ENCODE measurements around the gene TMEM18.
"Not testable (repeated sequence)": the region's sequence is repeated elsewhere in the genome, so short reads cannot be mapped to it uniquely, and the experiment has no call there.

The TMEM18 gene

DNA sequence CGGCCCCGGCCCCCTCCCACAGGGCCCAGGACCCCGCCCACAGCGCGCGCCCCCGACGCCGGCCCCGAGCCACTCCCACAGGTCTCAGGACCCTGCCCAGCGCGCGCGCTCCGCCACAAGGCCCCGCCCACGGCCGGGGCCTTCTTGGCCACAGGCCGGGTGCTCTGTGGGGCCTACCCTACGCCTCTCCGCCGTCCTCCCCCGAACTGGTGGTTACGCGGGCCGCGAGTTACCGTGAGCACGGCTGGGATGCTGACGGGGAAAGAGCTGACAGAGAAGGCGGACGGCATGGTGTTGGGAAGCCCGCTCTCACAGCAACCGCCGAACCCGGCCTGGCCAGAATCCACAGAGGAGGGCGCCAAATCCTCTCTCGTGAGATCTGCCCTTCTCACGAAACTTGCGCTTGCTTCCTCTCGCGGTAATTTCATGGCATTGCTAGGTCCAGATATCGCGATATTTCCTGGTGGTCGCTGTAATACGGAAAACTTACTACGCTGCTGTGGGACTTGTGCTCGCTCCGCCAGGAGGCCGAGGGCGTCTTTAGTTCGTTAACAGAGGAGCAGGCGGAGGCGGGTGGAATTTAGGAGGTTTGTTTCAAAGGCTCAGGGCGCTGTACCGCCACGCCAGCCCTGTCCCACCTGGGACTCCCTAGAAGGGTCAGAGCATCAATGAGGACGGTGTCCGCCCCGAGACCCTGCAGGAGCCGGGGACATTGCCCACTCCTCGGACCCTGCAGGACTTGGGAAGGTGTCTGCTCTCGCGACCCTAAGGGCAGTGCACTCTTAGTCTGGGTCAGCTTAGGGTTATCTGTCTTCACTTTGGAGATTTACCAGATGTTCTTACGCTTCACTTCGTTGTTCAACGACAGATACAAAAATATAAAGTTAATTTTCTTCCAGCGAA lies at the start of gene TMEM18:
Gene TMEM18, minus strand, starts transcription at position 351 of the 903 bp plus-strand sequence. Its CDS starts 61 bp downstream, at position 290.
- FAIRE-seq, result no peak

DNA sequence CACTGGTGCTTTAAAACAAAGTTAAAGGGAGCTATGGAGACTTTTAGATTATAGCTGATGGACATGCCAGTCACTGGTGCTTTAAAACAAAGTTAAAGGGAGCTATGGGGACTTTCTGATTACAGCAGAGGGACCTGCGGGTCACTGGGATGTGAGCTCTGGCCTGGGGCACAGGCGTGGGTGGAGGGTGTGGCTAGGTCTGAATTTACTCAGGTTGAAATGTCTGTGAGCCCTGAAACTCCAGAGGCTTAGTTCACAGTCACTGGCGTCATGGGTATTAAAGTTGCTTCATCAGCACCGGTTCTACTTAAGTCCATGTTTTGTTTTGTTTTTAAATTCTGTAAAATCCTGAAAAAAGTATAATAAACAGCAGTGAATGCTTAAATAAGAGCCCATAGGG lies 49.0 kb upstream of the TMEM18 start:
- no peak for FAIRE-seq

DNA sequence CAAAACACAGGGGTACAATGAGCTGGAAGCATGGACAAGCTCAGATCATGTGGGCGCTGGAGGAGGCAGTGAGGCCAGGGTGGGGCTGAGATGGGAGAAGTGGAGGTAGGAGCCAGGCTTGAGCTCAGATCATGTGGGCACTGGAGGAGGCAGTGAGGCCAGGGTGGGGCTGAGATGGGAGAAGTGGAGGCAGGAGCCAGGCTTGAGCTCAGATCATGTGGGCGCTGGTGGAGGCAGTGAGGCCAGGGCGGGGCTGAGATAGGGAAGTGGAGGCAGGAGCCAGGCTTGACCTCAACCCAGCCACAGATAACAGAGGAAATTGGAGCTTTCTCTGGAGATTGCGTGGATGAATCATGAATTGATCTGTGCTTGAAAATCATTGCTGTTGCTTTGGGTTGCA lies 48.3 kb upstream of the TMEM18 start:
- FAIRE-seq, result no peak

DNA sequence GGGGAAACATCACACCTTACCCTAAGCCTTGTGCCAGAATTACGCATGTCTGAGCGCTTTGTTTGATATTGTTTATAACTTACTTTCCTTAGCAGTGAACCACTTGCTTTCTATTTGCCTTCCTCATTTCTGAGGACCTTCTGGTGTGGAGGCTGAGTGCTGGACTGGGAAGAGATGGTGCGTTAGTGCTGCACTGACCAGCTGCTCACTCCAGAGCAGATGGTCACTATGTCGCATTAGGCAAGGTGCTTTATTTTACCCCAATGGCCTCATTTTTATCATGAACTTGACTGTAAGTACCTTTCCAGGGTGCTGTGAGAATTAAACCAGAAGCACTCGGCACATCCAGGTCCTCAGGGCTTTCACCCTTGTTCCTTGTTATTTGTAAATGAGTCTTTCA lies 46.6 kb upstream of the TMEM18 start:
- no peak for FAIRE-seq

DNA sequence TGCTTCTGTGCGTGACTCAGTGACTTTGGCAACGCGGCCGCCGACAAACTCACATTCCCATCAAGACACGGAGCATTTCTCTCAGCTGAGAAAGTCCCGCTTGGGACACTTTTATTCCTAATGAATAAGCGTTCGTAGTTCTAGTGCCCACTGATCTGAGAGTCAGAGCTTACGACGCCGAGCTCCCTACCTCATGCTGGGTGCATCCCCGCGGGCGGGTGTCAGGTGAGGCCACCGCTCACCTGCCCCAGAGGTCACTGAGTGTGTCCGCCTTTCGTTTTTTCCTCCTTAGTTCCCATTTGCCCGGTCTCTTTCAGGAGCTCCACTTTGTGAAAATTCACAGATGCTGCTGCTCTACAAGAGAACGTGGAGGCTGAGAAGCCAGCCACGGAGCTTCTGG lies 43.6 kb upstream of the TMEM18 start:
- no peak for FAIRE-seq

DNA sequence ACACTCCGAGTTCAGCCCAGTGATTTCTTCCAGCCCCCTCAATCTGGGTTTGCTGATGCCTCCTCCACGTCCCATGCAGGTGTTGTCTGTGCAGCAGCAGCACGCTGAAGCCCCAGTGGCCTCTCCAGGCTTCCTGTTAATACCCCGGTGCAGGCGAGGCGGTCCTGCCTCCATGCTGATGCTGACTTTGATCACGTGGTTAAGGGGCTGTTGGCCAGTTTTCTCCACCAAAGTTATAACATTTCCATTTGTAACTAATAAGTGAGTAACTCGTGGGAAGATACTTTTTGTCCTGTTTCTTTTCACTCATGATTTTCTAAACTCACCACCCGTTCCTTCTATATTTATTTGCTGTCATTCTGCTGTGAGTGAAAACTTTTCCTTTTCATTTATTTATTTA lies 42.5 kb upstream of the TMEM18 start:
- no peak for FAIRE-seq

DNA sequence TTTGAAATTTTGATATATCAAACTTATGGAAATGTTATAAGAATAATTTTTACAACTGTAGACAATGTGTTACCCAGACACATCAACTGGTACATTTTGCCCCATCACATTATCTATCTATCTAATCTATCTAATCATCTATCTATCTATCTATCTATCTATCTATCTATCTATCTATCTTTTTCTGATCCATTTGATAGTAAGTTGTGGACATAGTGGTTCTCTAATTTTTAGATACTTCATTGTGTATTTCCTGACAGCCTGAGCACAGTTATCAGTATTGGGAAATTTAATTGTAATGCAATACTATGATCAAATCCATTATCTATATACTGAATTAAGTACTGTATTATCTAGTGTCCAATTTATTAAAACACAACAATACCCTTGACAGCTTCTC lies 42.0 kb upstream of the TMEM18 start:
- no peak for FAIRE-seq

DNA sequence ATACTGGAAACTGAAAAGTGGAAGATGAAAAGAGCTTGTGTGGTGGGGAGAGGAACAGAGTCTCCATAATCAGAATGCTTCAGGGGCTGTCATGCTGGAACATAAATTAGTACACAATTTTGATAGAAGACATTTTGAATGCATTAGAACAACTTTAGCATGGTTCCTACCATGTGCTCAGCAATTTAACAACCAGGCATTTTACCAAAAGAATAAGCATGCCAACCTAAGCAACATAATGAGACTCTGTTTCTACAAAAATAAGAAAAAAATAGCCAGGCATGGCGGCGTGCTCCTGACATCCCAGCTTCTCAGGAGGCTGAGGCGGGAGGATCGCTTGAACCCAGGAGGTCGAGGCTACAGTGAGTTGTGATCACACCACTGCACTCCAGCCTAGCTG lies 40.5 kb upstream of the TMEM18 start:
- no peak for FAIRE-seq

DNA sequence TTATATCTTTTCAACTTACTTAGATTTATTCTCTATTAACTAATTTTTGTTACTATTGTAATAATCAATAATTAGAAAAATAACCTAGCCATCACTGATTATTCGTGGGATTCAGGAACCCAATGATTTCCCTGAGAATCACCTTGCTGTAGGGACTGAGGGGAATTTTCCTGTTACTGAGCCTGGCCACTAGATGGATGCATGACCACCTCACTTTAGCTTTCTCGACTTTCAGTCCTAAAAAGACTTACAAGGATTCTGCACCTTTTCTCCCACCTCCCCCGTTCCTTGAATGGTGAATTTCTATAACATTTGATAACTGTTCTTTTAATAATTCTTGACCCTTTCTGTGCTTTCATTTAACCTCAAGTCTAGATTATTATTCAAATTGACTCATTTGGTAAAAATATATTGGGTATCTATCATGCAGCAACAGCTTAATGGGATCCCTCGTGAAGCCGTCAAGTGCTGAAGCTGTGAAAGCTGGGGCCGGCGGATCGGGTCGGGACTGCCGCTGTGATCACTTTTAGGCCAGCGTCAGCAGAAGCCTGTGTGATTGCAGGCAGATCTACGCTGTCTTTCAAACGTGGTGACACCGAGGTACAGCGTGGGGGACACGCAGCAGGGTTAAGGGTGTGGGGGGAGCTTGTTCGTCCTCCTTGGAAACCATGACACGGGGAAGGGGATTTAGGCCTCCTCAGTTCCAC lies 38.8 kb upstream of the TMEM18 start:
- FAIRE-seq, result no peak

DNA sequence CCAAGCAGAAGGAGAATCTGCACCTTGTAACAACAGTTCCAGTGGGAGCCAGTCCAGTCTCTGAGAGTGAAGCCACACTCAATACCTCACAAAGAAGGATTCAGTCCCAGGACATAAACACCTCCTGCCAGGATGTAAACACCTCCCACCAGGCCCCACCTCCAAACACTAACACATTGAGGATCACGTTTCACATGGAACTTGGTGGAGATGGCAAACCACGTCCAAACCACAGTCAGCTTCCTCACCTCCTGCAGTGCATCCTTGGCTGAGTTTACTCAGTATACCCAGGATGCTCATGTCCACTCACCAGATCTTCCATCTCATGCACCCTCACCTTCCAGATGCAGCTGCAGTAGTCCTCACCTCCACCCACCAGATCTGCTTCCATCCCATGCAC lies 37.8 kb upstream of the TMEM18 start:
- FAIRE-seq, result no peak

DNA sequence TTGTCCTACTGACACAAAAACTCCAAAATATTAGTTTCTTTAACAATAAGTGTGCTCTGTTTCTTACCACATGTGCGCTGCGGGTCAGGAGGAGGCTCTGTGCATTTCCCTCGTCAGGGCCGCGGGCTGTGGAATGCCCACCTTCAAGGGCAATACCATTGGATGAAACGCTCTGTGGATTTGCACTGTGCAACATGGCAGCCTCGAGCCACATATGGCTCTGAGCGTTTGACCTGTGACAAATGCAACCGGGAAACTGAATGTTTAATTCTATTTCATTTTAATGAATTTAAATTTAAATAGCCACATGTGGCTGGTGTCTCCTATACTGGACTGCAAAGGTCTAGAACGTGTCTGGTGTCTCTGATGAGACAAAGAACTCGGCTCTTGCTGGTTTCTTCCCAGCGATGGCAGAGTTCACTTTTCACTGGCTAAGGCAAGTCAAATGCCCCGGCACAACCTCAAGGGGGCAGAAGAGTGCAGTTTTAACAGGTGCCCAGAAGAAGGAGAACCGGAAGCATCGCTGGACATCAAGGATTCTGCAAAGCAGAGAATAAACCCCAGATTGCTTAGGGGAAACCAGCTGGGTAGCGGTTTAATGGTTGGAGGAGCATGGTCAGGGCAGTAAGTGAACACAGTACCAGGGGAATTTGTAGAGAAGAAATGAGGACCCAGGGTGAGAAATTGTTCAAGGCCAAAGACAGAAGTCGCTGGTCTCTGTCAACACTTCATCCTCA lies 37.0 kb upstream of the TMEM18 start:
- FAIRE-seq, result no peak

DNA sequence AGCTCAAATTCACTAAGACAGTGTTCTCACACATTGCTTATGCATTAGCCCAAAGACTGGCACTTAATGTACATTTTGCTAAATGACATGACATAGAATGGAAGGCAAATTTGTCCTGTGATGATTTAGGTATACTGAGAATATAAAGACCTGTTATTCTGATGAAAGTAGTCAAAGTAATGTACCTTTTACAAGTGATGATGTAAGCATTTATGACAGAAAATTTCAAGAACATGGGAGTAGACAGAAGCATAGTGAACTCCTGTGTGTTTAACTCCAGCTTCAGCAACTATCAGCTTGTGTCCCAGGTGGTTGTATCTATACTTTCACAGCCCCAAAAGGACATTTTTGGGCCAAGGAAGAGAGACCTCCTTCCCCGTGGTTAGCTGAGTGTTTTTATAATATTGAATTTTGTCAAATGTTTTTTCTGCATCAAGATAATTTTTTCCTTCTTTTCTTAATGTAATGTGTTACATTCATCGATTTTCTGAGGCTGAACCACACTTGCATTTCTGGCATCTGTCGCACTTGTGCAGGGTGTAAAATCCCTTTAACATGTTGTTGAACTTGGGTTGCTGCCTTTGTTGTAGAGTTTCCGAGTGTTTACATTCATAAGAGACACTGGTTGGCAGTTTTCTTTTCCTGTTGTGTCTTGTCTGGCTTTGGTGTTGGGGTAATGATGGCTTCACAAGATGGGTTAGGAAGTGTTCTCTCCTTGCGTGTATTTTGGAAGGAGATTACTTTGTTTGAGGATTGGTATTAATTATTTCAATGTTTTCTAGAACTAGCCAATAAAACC lies 33.9 kb upstream of the TMEM18 start:
- no peak for FAIRE-seq

DNA sequence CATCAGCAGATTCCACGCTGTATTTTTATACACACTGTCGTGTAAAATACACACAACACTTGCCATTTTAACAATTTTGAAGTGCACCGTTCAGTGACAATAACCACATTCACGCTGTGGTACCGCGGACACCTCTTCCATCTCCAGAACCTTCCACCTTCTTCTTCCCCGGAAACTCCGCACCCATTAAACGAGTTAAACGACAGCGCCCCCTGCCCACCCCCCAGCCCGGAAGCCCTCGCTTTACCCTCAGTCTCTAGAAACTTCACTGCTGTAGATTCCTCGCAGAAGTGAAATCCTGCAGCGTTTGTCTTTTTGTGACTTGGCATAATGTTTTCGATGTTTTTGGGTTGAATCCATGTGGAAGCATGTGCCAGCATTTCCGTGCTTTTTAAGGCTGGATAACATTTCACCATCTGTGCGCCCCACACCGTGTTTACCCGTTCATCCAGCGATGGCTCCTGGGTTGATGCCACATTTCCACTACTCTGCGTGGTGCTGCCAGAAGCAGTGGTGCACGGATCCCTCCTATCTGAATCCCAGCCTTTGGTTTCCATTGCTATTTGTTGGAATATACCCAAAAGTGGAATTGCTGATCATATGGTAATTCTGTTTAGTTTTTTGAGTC lies 32.0 kb upstream of the TMEM18 start:
- no peak for FAIRE-seq

DNA sequence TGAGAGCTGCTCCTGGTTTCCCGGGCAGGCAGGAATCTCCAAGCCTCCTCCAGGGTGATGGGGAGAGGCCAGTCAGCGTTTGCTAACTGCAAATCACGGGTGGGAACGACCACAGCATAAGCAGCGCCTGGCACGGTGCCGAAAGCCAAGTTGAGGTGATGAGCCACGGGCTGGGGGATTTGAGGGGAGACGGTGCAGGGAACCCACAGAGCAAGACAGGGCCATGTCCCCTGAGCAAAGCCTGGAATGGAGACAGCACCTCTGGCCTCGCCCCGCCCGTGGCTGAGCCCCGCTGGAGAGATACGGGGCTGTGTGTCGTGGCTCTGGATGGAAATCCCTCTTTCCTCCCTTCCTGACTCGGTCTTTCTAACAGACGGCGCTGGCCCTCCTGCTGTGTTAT lies 31.5 kb upstream of the TMEM18 start:
- no peak for FAIRE-seq

DNA sequence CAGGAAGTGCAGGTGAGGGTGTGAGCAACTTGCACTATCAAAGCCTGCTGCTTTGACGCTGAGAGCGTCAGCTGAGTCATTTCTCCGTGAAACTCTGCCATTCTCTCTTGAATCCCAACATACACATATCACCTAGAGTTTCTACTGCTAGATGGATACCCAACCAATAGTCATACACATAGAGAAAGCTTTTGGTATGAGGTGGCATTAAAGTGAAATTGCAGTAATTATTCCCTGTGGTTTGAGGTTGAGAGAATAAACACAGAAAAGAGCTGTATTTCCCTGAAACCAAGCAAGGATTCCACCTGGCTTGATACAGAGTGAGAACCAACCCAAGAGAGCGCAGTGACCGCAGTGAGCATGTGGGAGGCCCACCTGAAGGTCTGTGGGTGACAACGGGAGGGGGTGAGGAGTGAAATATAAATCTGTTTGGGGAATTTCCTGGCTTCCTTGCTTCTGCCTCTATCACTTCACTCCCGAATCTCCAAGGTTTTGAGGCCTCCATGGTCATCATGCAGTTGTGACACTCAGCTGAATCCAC lies 28.8 kb upstream of the TMEM18 start:
- no peak for FAIRE-seq

DNA sequence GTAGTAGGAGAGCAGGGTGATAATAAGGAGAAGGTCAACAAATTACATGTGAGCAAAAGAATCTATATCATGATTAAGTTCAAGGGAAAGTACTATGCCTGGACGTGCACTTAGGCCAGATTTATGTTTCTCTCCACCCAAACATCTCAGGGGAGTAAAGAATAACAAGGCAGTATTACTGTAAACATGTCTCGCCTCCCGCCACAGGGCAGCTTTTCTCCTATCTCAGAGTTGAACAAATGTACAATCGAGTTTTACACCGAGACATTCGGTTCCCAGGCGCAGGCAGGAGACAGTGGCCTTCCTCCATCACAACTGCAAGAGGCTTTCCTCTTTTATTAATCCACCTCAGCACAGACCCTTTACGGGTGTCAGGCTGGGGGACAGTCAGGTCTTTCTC lies 25.6 kb upstream of the TMEM18 start:
- not testable (repeated sequence) for FAIRE-seq

DNA sequence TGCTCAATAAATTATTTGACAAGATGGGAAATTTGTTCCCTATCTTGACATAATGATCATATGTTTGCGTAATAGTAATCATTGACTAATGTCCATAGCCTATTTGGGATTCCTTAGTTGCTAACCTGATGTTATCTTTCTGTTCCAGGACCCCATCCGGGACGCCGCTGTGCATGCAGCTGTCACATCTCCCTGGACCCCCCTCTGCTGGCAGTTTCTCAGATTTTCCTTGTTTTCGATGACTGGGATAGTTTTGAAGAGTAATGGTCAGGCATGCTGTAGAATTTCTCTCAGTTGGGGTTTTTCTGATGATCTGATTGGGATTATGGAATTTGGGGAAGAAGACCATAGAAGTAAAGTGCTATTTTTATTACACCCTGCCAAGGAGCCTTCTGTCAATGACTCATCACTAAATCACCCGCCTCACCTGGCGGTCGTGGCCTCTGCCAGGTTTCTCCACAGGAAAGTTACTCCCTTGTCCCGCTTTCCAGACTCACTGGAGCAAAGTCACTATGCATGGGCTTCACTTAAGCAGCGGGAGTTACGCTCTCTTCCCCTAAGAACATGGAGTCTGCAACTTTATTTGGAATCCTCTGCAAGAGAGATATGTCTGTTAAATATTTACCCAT lies 19.9 kb upstream of the TMEM18 start:
- no peak for FAIRE-seq

DNA sequence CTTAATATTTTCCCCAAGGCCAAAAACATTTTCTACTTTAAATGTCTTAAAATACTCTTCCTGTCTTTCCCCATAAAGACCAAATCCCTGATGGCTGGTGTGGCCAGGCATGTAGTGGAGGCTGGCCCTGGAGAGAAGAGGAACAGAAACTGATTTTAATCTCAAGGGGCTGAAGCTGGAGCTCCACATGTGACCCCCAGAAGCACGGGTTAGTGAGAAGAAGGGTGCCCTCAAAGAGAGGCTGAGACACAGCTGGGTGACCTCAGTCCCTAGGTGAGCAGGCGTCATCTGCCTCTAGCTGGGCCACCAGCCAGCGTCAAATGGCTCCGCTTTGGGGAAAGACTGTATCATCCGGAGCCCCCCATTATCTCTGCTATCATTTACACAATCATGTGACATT lies 19.3 kb upstream of the TMEM18 start:
- FAIRE-seq, result no peak

DNA sequence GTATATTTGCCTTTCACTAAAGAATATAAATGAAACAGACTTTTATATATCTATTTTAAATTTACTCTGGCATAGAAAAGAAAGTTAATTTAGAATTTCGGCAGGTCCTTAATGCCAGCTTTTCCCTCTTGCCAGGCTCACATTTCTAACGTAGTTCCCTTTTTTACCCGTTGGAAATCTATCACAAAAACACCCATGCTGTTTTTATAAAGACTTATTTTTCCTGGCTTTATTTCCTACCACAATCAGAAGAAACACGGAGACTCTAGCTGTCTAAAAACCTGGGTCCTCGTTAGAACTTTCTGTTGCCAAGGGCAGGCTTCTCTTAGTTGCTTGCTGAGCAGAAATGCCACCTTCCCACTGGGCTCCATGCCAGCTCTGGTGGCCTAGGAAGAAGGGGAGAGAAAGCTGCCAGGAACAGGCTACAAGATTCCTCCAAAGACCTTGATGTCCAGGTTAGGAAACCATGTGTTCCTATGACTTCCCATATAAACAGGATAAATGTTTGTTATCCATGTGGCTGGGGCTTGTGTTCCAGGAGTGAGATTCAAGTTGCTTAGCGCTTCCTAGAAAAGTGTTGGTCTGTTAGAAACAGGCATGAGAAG lies 17.8 kb upstream of the TMEM18 start:
- FAIRE-seq, result no peak

DNA sequence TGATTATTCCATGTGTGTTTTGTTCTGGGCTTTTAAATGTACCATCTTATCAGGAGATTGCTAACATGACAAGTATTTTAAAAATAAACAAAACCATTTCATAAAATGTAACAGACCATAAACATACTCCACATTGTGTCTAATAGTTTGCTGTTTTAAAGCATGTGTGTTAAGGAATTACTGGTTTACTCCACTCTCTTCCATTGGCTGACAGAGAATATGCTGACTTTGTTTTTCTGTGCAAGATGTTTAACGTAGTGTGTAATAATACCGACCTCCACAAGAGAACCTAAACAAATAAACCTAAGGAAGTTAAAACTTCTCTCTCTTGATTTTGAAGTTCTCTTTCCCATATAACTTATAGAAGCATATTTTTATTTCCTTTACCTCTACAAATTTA lies 17.0 kb upstream of the TMEM18 start:
- FAIRE-seq, result no peak

DNA sequence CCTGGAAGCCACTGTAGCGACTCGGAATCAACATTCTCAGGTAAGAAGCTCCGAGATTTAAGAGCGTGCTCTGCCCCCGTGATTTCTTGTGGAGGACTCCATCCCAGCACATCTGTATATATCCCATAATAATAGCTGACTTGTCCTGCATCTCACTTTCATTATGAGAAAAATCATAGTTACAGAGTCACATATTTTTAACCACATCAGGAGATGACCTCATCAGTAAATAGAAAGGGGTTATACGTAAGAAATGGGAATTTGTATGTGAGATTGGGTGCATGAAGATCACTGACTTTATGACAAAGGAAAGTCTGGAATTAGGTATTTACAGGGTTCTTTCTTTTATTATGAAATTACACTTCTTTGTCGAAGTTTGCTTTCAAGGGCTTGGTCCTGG lies 16.4 kb upstream of the TMEM18 start:
- FAIRE-seq, result no peak
